ENCODE measurements around the gene LSR.

LSR gene

GRCh38 chr19:35266520-35267352, 17.9 kb downstream of the LSR start:
- CTCF ChIA-PET: interaction anchor here (1.3 to 3.4 kb wide), 3 partner anchors 9 to 228 kb away, joined by 3 to 12 read pairs (median 3); no protein-coding TSS in a partner anchor
- POLR2A ChIA-PET: interaction anchor here (0.6 kb wide), 1 partner anchor 61 kb away, joined by 7 read pairs; no protein-coding TSS in a partner anchor

GRCh38 chr19:35267353-35267817, 18.6 kb downstream of the LSR start:
- no peak for DNase-seq (ENCODE audit: extremely low spot score)
- ChIA-PET POLR2A (no interaction called here), CTCF (no interaction called here)
- TF ChIP-seq CTCF (IDR thresholded peaks at IDR 0.05; ENCODE audit: control extremely low read depth, extremely low read depth, low read depth, missing control alignments): no peak

More at GRCh38 chr19:35266520-35267352, 17.9 kb downstream of the LSR start:
- TF ChIP-seq CTCF (IDR thresholded peaks at IDR 0.05; ENCODE audit: control extremely low read depth, extremely low read depth, low read depth, missing control alignments): no peak
- no peak for DNase-seq (ENCODE audit: extremely low spot score)

DNA sequence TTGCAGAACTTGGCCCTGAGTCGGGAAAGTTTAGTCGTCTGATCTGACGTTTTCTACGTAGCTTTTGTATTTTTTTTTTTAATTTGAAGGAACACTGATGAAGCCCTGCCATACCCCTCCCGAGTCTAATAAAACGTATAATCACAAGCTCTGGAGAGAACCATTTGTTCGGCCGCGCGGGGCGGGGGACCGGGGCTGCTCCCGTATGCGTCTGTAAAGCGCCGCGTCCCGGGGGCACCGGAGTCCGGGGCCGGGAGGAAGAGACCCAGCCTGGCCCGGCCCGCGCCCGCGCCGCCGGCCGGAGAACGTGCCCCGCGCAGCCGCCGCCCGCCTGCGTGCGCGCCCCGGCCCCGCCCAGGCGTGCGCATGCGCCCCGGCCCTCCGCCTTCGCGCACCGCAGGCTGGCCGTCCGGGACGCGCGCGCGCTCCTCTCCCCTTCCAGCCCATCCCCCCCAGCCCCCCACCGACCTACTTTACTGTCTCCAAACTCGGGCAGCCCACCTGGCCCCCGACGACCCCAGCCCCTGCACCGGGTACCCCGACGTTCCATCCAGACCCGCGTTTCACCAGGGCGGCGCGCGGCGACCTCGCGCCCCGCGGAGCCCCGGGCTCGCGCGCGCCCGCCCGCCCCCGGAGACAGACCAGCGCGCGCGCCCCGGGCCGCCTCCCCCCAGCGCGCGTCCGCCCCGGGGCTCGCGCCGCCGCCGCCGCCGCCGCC, 19.2 kb downstream of the LSR start:
- CTCF ChIA-PET: interaction anchor here (1.9 kb wide), 1 partner anchor 126 kb away, joined by 8 read pairs; no protein-coding TSS in a partner anchor
- TF ChIP-seq CTCF (IDR thresholded peaks at IDR 0.05; ENCODE audit: control extremely low read depth, extremely low read depth, low read depth, missing control alignments): no peak
- DNase-seq (ENCODE audit: extremely low spot score): peak; percentile 96
- POLR2A ChIA-PET: no interaction called here

DNA sequence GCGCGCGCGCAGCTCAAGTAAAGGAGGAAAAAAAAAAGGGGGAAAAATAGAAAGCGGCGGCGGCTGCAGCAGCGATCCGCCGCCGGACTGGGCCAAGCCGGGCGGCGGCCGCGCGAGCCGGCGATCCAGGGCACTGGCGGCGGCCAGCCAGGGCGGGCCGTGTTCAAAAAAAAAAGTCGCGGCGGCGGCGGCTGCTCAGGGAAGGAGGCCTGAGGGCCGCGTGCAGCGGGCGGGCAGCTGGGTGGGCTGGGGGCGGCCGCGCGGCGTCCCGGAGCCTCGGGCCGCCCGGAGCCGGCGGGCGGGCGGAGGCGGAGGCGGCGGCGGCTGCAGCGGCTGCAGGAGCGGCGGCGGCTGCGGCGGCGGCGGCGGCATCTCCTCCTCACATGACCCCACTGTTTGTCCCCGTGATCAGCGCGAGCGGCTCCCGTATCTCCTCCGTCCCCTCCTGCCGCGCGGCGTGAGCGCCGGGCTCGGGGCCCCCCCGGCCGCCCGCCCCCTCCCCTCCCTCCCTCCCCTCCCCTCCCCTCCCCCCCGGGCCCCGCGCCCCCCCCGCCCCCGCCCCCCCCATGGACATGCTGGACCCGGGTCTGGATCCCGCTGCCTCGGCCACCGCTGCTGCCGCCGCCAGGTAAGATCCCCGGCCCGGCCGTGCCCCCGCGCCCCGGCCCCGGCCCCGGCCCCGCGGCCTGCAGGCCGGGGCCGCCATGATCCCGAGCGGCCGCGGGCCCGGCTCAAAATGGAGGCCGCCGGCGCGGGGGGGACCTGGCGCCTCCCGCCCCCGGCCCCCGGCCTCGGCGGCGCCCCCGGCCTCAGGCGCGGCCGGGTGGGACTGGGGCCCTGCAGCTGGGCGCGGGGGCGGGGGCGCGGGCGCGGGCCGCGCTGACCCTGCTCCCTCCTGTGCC, 20.0 kb downstream of the LSR start, which contains the start of gene USF2:
Gene USF2, plus strand, starts transcription at position 427 of the 902 bp plus-strand sequence. Its CDS starts 140 bp downstream, at position 567.
- TF ChIP-seq CTCF (IDR thresholded peaks at IDR 0.05; ENCODE audit: control extremely low read depth, extremely low read depth, low read depth, missing control alignments): no peak
- ChIA-PET POLR2A (no interaction called here), CTCF (interaction anchor here (0.7 to 2.2 kb wide), 12 partner anchors 12 to 241 kb away, joined by 3 to 12 read pairs (median 4); partner anchors contain the start of gene HAMP)
- peak; percentile 83 for DNase-seq (ENCODE audit: extremely low spot score)

GRCh38 chr19:35269438-35270117, 20.8 kb downstream of the LSR start:
- POLR2A ChIA-PET: interaction anchor here (0.5 kb wide), 1 partner anchor 65 kb away, joined by 4 read pairs; no protein-coding TSS in a partner anchor
- peak; percentile 89 for DNase-seq (ENCODE audit: extremely low spot score)
- CTCF ChIA-PET: interaction anchor here (0.5 to 2.2 kb wide), 16 partner anchors 12 to 240 kb away, joined by 3 to 12 read pairs (median 4); partner anchors contain the start of gene HAMP
- TF ChIP-seq CTCF (IDR thresholded peaks at IDR 0.05; ENCODE audit: control extremely low read depth, extremely low read depth, low read depth, missing control alignments): peak; percentile 73

Data from GM10248 (cell line).